Measurements from ENCODE around the gene RPP25.
A peak's percentile ranks its signal among the peaks of the same experiment; 100 is the strongest.

RPP25 gene

GRCh38 chr15:74995182-74995778 is 38.7 kb upstream of the RPP25 start, which contains the start of gene SCAMP5:
Gene SCAMP5 (plus strand): TSS chr15:74995563. CDS start chr15:75011840, 16,277 bp downstream.
- DNase-seq (ENCODE audit: low read depth), result peak; percentile 95
- peak within 1 kb of the TSS; percentile 74 for H3K4me3 ChIP-seq (ENCODE audit: low read depth, low read length)
- TF ChIP-seq, protein P1, sequence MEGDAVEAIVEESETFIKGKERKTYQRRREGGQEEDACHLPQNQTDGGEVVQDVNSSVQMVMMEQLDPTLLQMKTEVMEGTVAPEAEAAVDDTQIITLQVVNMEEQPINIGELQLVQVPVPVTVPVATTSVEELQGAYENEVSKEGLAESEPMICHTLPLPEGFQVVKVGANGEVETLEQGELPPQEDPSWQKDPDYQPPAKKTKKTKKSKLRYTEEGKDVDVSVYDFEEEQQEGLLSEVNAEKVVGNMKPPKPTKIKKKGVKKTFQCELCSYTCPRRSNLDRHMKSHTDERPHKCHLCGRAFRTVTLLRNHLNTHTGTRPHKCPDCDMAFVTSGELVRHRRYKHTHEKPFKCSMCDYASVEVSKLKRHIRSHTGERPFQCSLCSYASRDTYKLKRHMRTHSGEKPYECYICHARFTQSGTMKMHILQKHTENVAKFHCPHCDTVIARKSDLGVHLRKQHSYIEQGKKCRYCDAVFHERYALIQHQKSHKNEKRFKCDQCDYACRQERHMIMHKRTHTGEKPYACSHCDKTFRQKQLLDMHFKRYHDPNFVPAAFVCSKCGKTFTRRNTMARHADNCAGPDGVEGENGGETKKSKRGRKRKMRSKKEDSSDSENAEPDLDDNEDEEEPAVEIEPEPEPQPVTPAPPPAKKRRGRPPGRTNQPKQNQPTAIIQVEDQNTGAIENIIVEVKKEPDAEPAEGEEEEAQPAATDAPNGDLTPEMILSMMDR (conservative IDR thresholded peaks at IDR 0.05; ENCODE audit: low read depth, low read length), result no peak

- TF ChIP-seq, protein P1 (conservative IDR thresholded peaks at IDR 0.05; ENCODE audit: low read depth, low read length), result no peak
- no peak overlapping the region for H3K4me3 ChIP-seq (ENCODE audit: low read depth, low read length)
- no peak for DNase-seq (ENCODE audit: low read depth)
These were observed 38.1 kb upstream of the RPP25 start for GRCh38 chr15:74994685-74995084.

DNA sequence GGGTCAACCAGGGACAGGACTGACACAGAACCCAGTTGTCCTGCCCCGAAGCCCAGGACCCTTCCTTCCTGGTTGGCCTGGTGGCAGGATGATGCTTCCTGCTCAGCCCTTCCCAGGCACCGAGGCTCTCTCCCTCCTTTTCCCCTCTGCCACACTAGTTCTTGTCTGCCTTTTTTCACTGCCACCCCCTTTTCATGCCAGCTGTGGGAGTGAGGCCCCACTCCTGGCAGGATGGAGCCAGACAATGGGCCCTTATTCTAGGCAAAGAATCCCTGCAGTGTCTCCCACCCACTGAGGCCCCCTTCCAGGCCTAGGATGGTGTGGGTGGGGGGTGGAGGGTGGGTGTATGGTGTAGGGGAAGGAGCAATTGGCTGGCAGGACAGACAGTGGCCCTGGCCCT is 37.7 kb upstream of the RPP25 start:
- no peak for DNase-seq (ENCODE audit: low read depth)
- TF ChIP-seq, protein P1 (conservative IDR thresholded peaks at IDR 0.05; ENCODE audit: low read depth, low read length), result no peak

DNA sequence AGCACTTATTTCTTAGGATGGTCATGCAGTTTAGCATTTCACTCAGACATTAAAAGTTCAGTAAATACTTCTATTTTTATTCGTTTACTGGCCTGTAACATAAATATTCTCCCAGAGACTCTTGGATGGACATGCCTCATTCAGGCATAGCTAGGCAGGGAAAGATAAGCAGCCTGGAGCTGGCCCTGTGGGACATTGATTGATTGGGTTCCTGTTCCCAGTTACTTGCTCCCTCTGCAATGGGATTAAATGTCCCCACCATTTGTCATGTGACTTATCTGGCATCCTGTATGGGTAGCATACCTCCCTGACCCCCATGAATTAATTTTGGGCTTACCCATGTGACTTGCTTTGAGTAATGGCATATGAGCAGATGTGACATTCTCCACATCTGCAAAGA is 36.0 kb upstream of the RPP25 start:
- TF ChIP-seq, protein P1 (conservative IDR thresholded peaks at IDR 0.05; ENCODE audit: low read depth, low read length), result no peak
- no peak overlapping the region for H3K4me3 ChIP-seq (ENCODE audit: low read depth, low read length)
- DNase-seq (ENCODE audit: low read depth), result no peak

More for the DNA sequence above, 37.7 kb upstream of the RPP25 start:
- no peak overlapping the region for H3K4me3 ChIP-seq (ENCODE audit: low read depth, low read length)

- TF ChIP-seq, protein P1 (conservative IDR thresholded peaks at IDR 0.05; ENCODE audit: low read depth, low read length), result no peak
- DNase-seq (ENCODE audit: low read depth), result no peak
- no peak overlapping the region for H3K4me3 ChIP-seq (ENCODE audit: low read depth, low read length)
These were observed 33.0 kb upstream of the RPP25 start for GRCh38 chr15:74989527-74989926.

- TF ChIP-seq, protein P1 (conservative IDR thresholded peaks at IDR 0.05; ENCODE audit: low read depth, low read length), result peak; percentile 68
- DNase-seq (ENCODE audit: low read depth), result peak; percentile 65
These were observed 31.6 kb upstream of the RPP25 start for GRCh38 chr15:74988007-74988800.

More at GRCh38 chr15:74988007-74988800, 31.6 kb upstream of the RPP25 start:
- no peak overlapping the region for H3K4me3 ChIP-seq (ENCODE audit: low read depth, low read length)
